Measurements from ENCODE around the gene TEKTIP1.

The TEKTIP1 gene

DNA sequence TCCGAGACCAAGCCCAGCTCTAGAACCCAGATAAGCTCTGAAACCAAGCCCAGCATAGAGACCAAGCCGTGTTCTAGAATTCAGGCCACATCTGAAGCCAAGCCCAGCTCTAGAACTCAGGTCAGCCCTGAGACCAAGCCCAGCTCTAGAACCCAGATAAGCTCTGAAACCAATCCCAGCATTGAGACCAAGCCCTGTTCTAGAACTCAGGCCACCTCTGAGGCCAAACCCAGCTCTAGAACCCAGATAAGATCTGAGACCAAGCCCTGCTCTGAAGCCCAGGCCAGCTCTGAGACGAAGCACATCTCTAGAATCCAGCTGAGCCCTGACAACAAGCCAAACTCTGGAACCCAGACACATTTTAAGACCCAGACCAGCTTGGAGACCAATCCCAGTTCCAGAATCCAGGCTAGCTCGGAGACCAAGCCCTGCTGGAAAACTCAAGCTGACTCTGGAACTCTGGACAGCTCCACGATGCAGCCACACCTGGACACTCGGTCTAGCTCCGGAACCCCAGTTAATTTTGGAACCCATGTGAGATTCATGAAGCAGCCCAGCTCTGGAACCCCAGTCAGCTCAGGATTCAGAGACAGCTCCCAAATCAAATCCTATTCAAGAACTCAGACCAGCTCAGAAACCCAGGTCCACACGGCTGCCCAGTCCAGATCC lies 52.2 kb downstream of the TEKTIP1 start:
- H3K27ac ChIP-seq (ENCODE audit: low read length): no peak overlapping the region
- H3K27me3 ChIP-seq (ENCODE audit: control insufficient read depth in 1 of 2, insufficient read depth in 2 of 2, low read length in 2 of 2): peaks cover 0 to 6% of the 10 kb centered on the region in 2 donors
- H3K4me1 ChIP-seq (ENCODE audit: control insufficient read depth, insufficient read depth, low read length): peaks cover 10% of the 10 kb centered on the region
- no peak overlapping the region for H3K4me3 ChIP-seq (ENCODE audit: low read length in 2 of 2)
- H3K9me3 ChIP-seq (ENCODE audit: control insufficient read depth in 2 of 2, low read length in 2 of 2): no peaks in the 10 kb centered on the region
- H3K36me3 ChIP-seq (ENCODE audit: control insufficient read depth in 2 of 2, insufficient read depth in 2 of 2, low read length in 2 of 2): no peaks in the 10 kb centered on the region
- H3K9ac ChIP-seq (ENCODE audit: low read length in 2 of 2): no peak overlapping the region

DNA sequence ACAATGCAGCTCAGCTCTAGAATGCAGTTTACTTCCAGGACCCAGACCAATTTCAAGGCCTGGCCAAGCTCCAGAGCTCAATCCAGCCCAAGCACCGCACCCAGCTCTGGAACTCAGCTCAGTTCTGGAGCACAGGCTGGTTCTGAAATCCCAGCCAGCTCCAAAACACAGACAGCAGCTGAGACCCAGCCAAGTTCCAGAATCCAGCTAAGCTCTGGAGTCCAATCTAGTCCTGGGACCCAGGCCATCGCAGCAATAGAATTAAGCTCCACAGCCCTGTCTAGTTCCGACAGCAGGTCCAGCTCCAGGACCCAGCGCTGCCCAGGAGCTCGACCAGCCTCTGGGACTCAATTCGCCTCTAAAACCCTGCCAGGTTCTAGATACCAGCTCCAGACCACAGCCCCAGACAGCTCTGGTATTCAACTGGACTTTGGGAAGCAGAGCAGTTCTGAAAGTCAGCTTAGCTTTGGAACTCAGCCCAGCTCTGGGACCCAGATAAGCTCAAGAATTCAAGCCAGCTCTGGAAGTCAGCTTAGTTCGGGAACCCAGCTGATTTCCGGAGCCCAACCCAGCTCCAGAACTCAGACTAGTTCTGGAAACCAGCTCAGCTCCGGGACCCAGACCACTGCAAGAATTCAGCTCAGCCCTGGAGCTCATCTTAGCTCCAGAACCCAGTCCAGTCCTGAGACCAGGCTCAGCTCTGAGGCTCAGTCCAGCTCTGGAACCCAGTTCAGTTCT lies 53.1 kb downstream of the TEKTIP1 start:
- H3K4me3 ChIP-seq (ENCODE audit: low read length in 2 of 2): no peak overlapping the region
- H3K27me3 ChIP-seq (ENCODE audit: control insufficient read depth in 1 of 2, insufficient read depth in 2 of 2, low read length in 2 of 2): no peaks in the 10 kb centered on the region
- H3K27ac ChIP-seq (ENCODE audit: low read length): no peak overlapping the region
- H3K4me1 ChIP-seq (ENCODE audit: control insufficient read depth, insufficient read depth, low read length): peaks cover 3% of the 10 kb centered on the region
- no peak overlapping the region for H3K9ac ChIP-seq (ENCODE audit: low read length in 2 of 2)
- no peaks in the 10 kb centered on the region for H3K36me3 ChIP-seq (ENCODE audit: control insufficient read depth in 2 of 2, insufficient read depth in 2 of 2, low read length in 2 of 2)
- no peaks in the 10 kb centered on the region for H3K9me3 ChIP-seq (ENCODE audit: control insufficient read depth in 2 of 2, low read length in 2 of 2)

DNA sequence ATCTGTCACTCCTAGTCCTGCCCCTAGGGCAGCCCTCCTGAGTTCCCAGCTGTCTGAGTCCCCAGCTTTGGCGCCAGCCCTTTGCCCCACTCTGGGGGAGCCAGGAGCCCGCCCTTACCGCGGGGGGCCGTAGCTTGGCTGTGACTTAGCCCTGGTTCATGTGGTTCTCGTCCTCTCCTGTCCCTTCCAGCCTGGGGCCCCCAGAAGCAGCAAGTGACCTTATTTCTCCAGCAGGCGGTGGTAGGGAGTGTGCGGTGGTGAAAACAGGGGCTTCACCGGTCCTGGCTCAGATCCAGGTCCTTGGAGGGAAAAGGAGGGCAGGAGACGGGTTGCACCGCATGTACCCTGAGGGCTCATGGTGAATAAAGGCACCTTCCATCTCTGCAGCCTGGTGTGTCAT lies 54.2 kb downstream of the TEKTIP1 start:
- H3K4me1 ChIP-seq (ENCODE audit: control insufficient read depth, insufficient read depth, low read length): no peaks in the 10 kb centered on the region
- H3K9ac ChIP-seq (ENCODE audit: low read length in 2 of 2): no peak overlapping the region
- H3K9me3 ChIP-seq (ENCODE audit: control insufficient read depth in 2 of 2, low read length in 2 of 2): no peaks in the 10 kb centered on the region
- H3K4me3 ChIP-seq (ENCODE audit: low read length in 2 of 2): no peak overlapping the region
- no peaks in the 10 kb centered on the region for H3K36me3 ChIP-seq (ENCODE audit: control insufficient read depth in 2 of 2, insufficient read depth in 2 of 2, low read length in 2 of 2)
- H3K27me3 ChIP-seq (ENCODE audit: control insufficient read depth in 1 of 2, insufficient read depth in 2 of 2, low read length in 2 of 2): no peaks in the 10 kb centered on the region
- no peak overlapping the region for H3K27ac ChIP-seq (ENCODE audit: low read length)

Measured in stomach smooth muscle (tissue), 2 donors.